GM23338 (cell line): ENCODE measurements around the gene THRA. TPM values are rescaled to one million over a fixed set of nuclear protein-coding genes. Genes with fewer than 3 reads are reported as not detected.
A peak's percentile ranks its signal among the peaks of the same experiment; 100 is the strongest.

Experiments used
- ATAC-seq: fragments of 200-7000 bp; cut with Tn5 transposase; 3 replicates; pipeline ENCODE4 v1.9.1; 2020
- DNase-seq: peaks from one replicate; pipeline ENCODE4 v3.0.0-alpha.2; 2015; ENCODE audit warnings: low spot score
- H2AFZ ChIP-seq: fragments of 200-600 bp; sonication (generic); 2 replicates; pipeline ENCODE4 v1.8.0; 2016; ENCODE audit warnings: antibody characterized with exemption, mild to moderate bottlenecking, moderate library complexity
- H3F3A ChIP-seq: fragments of 200-600 bp; sonication (generic); replicated peaks from 2 replicates; pipeline ENCODE4 v1.8.0; 2017; ENCODE audit warnings: antibody characterized with exemption, mixed run types, low read depth
- H3K27ac ChIP-seq: fragments of 200-600 bp; sonication (generic); 2 replicates; pipeline ENCODE4 v1.6.1; 2016; ENCODE audit warnings: low read depth
- H3K27me3 ChIP-seq: fragments of 200-600 bp; sonication (generic); 2 replicates; pipeline ENCODE4 v1.8.0; 2016; ENCODE audit warnings: mild to moderate bottlenecking, mixed run types, moderate library complexity; ENCODE audit not compliant: insufficient read depth
- H3K36me3 ChIP-seq: fragments of 200-600 bp; sonication (generic); 2 replicates; pipeline ENCODE4 v1.8.0; 2016; ENCODE audit warnings: mild to moderate bottlenecking; ENCODE audit not compliant: insufficient read depth
- H3K4me1 ChIP-seq: fragments of 200-600 bp; sonication (generic); 2 replicates; pipeline ENCODE4 v1.8.0; 2016; ENCODE audit warnings: mild to moderate bottlenecking, moderate library complexity; ENCODE audit not compliant: insufficient read depth
- H3K4me2 ChIP-seq: fragments of 200-600 bp; sonication (generic); 2 replicates; pipeline ENCODE4 v1.7.1; 2017; ENCODE audit warnings: mixed run types
- H3K4me3 ChIP-seq: fragments of 200-600 bp; sonication (generic); 2 replicates; pipeline ENCODE4 v1.6.1; 2016; ENCODE audit warnings: mixed run types
- H3K79me2 ChIP-seq: fragments of 200-600 bp; sonication (generic); replicated peaks from 2 replicates; pipeline ENCODE4 v1.8.0; 2017; ENCODE audit warnings: mild to moderate bottlenecking; ENCODE audit not compliant: insufficient read depth
- H3K9me2 ChIP-seq: fragments of 200-600 bp; sonication (generic); 2 replicates; pipeline ENCODE4 v1.8.0; 2017; ENCODE audit not compliant: insufficient read depth
- H4K20me1 ChIP-seq: fragments of 200-600 bp; sonication (generic); replicated peaks from 2 replicates; pipeline ENCODE4 v1.8.0; 2017; ENCODE audit warnings: mild to moderate bottlenecking; ENCODE audit not compliant: insufficient read depth
- H3K27ac Mint-ChIP-seq: 2 replicates; pipeline ENCODE4 v1.8.0; 2020; ENCODE audit warnings: inconsistent platforms, mild to moderate bottlenecking, moderate library complexity, mixed read lengths
- H3K27me3 Mint-ChIP-seq: 3 replicates; pipeline ENCODE4 v1.8.0; 2022; ENCODE audit warnings: low read depth, mild to moderate bottlenecking, moderate library complexity, mixed read lengths, inconsistent platforms; ENCODE audit not compliant: insufficient read depth, poor library complexity
- H3K36me3 Mint-ChIP-seq: 3 replicates; pipeline ENCODE4 v1.8.0; 2021; ENCODE audit warnings: low read depth, mild to moderate bottlenecking, inconsistent platforms, moderate library complexity, mixed read lengths
- H3K4me1 Mint-ChIP-seq: 3 replicates; pipeline ENCODE4 v1.8.0; 2020; ENCODE audit warnings: mild to moderate bottlenecking, inconsistent platforms, mixed read lengths
- H3K4me3 Mint-ChIP-seq: 3 replicates; pipeline ENCODE4 v1.8.0; 2021; ENCODE audit warnings: moderate library complexity, mild to moderate bottlenecking, inconsistent platforms, mixed read lengths
- H3K9me3 Mint-ChIP-seq: 3 replicates; pipeline ENCODE4 v1.8.0; 2020; ENCODE audit warnings: moderate library complexity, mild to moderate bottlenecking, inconsistent platforms, mixed read lengths
- CREB1 ChIP-seq: fragments of 250-450 bp; sonication (Bioruptor Pico); IDR thresholded peaks from 2 replicates; pipeline ENCODE4 v1.5.0; 2020; ENCODE audit warnings: low read depth, mild to moderate bottlenecking, moderate library complexity
- EZH2 ChIP-seq: fragments of 200-600 bp; sonication (generic); IDR thresholded peaks from one replicate; pipeline ENCODE4 v1.8.0; 2017; ENCODE audit warnings: antibody characterized with exemption, mild to moderate bottlenecking, low read depth; ENCODE audit not compliant: unreplicated experiment
- EZH2phosphoT487 ChIP-seq: fragments of 200-600 bp; sonication (generic); IDR thresholded peaks from one replicate; pipeline ENCODE4 v1.8.1; 2018; ENCODE audit warnings: antibody characterized with exemption; ENCODE audit not compliant: unreplicated experiment
- JUNB ChIP-seq: IDR thresholded peaks from one replicate; pipeline ENCODE4 v1.6.1; 2016; ENCODE audit warnings: antibody characterized with exemption; ENCODE audit not compliant: unreplicated experiment
- NANOG ChIP-seq: IDR thresholded peaks from 2 replicates; pipeline ENCODE4 v1.6.1; 2016; ENCODE audit warnings: antibody characterized with exemption, borderline replicate concordance
- POLR2AphosphoS5 ChIP-seq: IDR thresholded peaks from 2 replicates; pipeline ENCODE4 v1.6.1; 2016; ENCODE audit warnings: antibody characterized with exemption, low read depth
- STAT1 ChIP-seq: IDR thresholded peaks from one replicate; pipeline ENCODE4 v1.6.1; 2016; ENCODE audit warnings: antibody characterized with exemption; ENCODE audit not compliant: unreplicated experiment
- ZNF114 ChIP-seq: fragments of 250-450 bp; sonication (Bioruptor Pico); IDR thresholded peaks from 2 replicates; pipeline ENCODE4 v1.5.0; 2020; ENCODE audit warnings: mild to moderate bottlenecking, moderate library complexity
- ZNF331 ChIP-seq: fragments of 250-450 bp; sonication (Bioruptor Pico); IDR thresholded peaks from 2 replicates; pipeline ENCODE4 v1.5.0; 2020; ENCODE audit warnings: low read depth, mild to moderate bottlenecking, moderate library complexity
- polyA plus RNA-seq: library from polyadenylated mRNA; unstranded; fragments of >200 nt; fragmentation: Nextera tagmentation; extraction: Ambion mirVana; gene quantifications from 2 replicates; pipeline ENCODE4 v1.2.1, GENCODE V29; 2016
- total RNA-seq: library from RNA; depleted of rRNA; stranded (reverse); fragments of >200 nt; shearing (Covaris generic); gene quantifications from 2 replicates; pipeline ENCODE4 v1.2.3, GENCODE V29; 2014
- TF ChIP-seq, protein P1 (sequence below): IDR thresholded peaks from one replicate; pipeline ENCODE4 v1.6.1; 2018; ENCODE audit warnings: antibody characterized with exemption; ENCODE audit not compliant: unreplicated experiment
- TF ChIP-seq, protein P2 (sequence below): IDR thresholded peaks from 2 replicates; pipeline ENCODE4 v1.6.1; 2016; ENCODE audit warnings: antibody characterized with exemption
- TF ChIP-seq, protein P3 (sequence below): fragments of 250-450 bp; sonication (Bioruptor Pico); IDR thresholded peaks from 2 replicates; pipeline ENCODE4 v1.5.0; 2020; ENCODE audit warnings: mild to moderate bottlenecking, moderate library complexity

The THRA gene
- total and polyA plus RNA-seq, 2 experiments from 2014 or later = 3.4 to 10.5 TPM

DNA sequence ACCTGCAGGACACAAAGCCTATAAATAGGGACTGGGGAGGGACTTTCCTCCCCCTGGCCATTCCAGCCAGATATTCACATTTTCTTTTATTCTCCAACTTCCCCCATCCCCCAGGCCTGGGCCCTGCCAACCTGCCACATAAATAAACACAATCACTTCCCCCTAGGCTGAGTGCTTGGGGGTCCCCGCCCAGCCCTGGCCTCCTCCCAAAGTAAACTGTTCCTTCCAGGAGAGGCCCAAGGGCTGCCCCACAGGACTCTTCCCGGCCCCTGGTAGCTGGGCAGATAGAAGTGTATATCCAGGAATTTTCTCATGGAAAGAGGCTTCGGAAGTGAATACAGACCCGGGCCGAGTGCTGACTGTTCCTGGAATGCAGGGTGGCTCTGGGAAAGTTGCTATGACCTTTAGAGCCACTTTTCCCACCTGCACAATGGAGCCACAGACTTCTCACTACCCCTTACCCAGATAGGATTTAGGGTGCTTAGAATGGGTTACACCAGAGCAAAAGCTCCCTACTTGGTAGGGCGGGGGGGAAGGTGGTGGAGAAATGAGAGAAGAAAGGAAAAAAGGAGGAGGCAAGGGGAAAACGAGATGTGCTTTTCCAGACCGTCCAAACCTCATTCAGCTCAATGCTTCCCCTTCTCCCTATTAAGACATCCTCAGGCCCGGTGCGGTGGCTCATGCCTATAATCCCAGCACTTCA lies 39.0 kb upstream of the THRA start:
- no peak for ATAC-seq

More for the DNA sequence above, 39.0 kb upstream of the THRA start:
- Histone ChIP-seq H3K4me2 (no peak overlapping the region), H3K79me2 (no peaks in the 10 kb centered on the region), H3F3A (peaks cover 18% of the 10 kb centered on the region), H4K20me1 (no peaks in the 10 kb centered on the region), H3K4me3 (no peak overlapping the region), H2AFZ (no peak overlapping the region), H3K27ac (0 out of 2 replicates have a peak overlapping the region, but pooled peaks have one; percentile 32), H3K36me3 (peaks cover 15% of the 10 kb centered on the region; the same call in 1 of the 2 replicates), H3K4me1 (peaks cover 11% of the 10 kb centered on the region), H3K9me2 (no peaks in the 10 kb centered on the region), H3K27me3 (no peaks in the 10 kb centered on the region)
- peaks cover 17% of the 10 kb centered on the region for H3K4me1 Mint-ChIP-seq
- no peak for DNase-seq
- H3K4me3 Mint-ChIP-seq = no peak overlapping the region
- TF ChIP-seq, protein P1, sequence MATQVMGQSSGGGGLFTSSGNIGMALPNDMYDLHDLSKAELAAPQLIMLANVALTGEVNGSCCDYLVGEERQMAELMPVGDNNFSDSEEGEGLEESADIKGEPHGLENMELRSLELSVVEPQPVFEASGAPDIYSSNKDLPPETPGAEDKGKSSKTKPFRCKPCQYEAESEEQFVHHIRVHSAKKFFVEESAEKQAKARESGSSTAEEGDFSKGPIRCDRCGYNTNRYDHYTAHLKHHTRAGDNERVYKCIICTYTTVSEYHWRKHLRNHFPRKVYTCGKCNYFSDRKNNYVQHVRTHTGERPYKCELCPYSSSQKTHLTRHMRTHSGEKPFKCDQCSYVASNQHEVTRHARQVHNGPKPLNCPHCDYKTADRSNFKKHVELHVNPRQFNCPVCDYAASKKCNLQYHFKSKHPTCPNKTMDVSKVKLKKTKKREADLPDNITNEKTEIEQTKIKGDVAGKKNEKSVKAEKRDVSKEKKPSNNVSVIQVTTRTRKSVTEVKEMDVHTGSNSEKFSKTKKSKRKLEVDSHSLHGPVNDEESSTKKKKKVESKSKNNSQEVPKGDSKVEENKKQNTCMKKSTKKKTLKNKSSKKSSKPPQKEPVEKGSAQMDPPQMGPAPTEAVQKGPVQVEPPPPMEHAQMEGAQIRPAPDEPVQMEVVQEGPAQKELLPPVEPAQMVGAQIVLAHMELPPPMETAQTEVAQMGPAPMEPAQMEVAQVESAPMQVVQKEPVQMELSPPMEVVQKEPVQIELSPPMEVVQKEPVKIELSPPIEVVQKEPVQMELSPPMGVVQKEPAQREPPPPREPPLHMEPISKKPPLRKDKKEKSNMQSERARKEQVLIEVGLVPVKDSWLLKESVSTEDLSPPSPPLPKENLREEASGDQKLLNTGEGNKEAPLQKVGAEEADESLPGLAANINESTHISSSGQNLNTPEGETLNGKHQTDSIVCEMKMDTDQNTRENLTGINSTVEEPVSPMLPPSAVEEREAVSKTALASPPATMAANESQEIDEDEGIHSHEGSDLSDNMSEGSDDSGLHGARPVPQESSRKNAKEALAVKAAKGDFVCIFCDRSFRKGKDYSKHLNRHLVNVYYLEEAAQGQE = no peak
- TF ChIP-seq, protein P2, sequence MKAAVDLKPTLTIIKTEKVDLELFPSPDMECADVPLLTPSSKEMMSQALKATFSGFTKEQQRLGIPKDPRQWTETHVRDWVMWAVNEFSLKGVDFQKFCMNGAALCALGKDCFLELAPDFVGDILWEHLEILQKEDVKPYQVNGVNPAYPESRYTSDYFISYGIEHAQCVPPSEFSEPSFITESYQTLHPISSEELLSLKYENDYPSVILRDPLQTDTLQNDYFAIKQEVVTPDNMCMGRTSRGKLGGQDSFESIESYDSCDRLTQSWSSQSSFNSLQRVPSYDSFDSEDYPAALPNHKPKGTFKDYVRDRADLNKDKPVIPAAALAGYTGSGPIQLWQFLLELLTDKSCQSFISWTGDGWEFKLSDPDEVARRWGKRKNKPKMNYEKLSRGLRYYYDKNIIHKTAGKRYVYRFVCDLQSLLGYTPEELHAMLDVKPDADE = no peak
- no peak for TF ChIP-seq POLR2AphosphoS5
- TF ChIP-seq ZNF114 = no peak
- TF ChIP-seq NANOG = no peak
- TF ChIP-seq ZNF331 (CRISPR knock-in tag) = no peak
- no peak for TF ChIP-seq JUNB
- no peak for TF ChIP-seq EZH2
- no peak for TF ChIP-seq STAT1
- TF ChIP-seq CREB1 = no peak
- TF ChIP-seq, protein P3, sequence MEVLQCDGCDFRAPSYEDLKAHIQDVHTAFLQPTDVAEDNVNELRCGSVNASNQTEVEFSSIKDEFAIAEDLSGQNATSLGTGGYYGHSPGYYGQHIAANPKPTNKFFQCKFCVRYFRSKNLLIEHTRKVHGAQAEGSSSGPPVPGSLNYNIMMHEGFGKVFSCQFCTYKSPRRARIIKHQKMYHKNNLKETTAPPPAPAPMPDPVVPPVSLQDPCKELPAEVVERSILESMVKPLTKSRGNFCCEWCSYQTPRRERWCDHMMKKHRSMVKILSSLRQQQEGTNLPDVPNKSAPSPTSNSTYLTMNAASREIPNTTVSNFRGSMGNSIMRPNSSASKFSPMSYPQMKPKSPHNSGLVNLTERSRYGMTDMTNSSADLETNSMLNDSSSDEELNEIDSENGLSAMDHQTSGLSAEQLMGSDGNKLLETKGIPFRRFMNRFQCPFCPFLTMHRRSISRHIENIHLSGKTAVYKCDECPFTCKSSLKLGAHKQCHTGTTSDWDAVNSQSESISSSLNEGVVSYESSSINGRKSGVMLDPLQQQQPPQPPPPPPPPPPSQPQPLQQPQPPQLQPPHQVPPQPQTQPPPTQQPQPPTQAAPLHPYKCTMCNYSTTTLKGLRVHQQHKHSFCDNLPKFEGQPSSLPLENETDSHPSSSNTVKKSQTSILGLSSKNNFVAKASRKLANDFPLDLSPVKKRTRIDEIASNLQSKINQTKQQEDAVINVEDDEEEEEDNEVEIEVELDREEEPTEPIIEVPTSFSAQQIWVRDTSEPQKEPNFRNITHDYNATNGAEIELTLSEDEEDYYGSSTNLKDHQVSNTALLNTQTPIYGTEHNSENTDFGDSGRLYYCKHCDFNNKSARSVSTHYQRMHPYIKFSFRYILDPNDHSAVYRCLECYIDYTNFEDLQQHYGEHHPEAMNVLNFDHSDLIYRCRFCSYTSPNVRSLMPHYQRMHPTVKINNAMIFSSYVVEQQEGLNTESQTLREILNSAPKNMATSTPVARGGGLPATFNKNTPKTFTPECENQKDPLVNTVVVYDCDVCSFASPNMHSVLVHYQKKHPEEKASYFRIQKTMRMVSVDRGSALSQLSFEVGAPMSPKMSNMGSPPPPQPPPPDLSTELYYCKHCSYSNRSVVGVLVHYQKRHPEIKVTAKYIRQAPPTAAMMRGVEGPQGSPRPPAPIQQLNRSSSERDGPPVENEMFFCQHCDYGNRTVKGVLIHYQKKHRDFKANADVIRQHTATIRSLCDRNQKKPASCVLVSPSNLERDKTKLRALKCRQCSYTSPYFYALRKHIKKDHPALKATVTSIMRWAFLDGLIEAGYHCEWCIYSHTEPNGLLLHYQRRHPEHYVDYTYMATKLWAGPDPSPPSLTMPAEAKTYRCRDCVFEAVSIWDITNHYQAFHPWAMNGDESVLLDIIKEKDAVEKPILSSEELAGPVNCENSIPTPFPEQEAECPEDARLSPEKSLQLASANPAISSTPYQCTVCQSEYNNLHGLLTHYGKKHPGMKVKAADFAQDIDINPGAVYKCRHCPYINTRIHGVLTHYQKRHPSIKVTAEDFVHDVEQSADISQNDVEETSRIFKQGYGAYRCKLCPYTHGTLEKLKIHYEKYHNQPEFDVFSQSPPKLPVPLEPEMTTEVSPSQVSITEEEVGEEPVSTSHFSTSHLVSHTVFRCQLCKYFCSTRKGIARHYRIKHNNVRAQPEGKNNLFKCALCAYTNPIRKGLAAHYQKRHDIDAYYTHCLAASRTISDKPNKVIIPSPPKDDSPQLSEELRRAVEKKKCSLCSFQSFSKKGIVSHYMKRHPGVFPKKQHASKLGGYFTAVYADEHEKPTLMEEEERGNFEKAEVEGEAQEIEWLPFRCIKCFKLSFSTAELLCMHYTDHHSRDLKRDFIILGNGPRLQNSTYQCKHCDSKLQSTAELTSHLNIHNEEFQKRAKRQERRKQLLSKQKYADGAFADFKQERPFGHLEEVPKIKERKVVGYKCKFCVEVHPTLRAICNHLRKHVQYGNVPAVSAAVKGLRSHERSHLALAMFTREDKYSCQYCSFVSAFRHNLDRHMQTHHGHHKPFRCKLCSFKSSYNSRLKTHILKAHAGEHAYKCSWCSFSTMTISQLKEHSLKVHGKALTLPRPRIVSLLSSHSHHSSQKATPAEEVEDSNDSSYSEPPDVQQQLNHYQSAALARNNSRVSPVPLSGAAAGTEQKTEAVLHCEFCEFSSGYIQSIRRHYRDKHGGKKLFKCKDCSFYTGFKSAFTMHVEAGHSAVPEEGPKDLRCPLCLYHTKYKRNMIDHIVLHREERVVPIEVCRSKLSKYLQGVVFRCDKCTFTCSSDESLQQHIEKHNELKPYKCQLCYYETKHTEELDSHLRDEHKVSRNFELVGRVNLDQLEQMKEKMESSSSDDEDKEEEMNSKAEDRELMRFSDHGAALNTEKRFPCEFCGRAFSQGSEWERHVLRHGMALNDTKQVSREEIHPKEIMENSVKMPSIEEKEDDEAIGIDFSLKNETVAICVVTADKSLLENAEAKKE = no peak
- TF ChIP-seq EZH2phosphoT487 = no peak
- H3K9me3 Mint-ChIP-seq = no peaks in the 10 kb centered on the region
- peaks cover 63% of the 10 kb centered on the region for H3K36me3 Mint-ChIP-seq
- H3K27me3 Mint-ChIP-seq = peaks cover 8% of the 10 kb centered on the region
- no peak overlapping the region; the same call in 1 of the 2 replicates for H3K27ac Mint-ChIP-seq
